Immature natural killer cell (primary cell): ENCODE results near the gene SLC6A1. TPM values are rescaled to one million over a fixed set of nuclear protein-coding genes. Genes with fewer than 3 reads are reported as not detected.

ENCODE experiments used
- DNase-seq, 3 donors: peaks; one replicate each; pipeline ENCODE4 v3.0.0; 2022; ENCODE audit warnings: mixed read lengths in 1 of 3
- H3K27ac Mint-ChIP-seq, 6 donors: one replicate each; pipeline ENCODE4 v1.8.0; 2020; ENCODE audit warnings: mixed read lengths in 6 of 6, mild to moderate bottlenecking in 5 of 6, inconsistent platforms in 4 of 6, moderate library complexity in 3 of 6
- H3K27me3 Mint-ChIP-seq, 3 donors: one replicate each; pipeline ENCODE4 v1.8.0; 2020 to 2021; ENCODE audit warnings: low read depth in 3 of 3, mild to moderate bottlenecking in 3 of 3, mixed read lengths in 3 of 3, moderate library complexity in 3 of 3, inconsistent platforms in 1 of 3
- H3K36me3 Mint-ChIP-seq, 3 donors: one replicate each; pipeline ENCODE4 v1.8.0; 2020; ENCODE audit warnings: mixed read lengths in 3 of 3, inconsistent platforms in 2 of 3, mild to moderate bottlenecking in 2 of 3
- H3K4me1 Mint-ChIP-seq, 2 donors: one replicate each; pipeline ENCODE4 v1.8.0; 2020; ENCODE audit warnings: inconsistent platforms in 2 of 2, mild to moderate bottlenecking in 2 of 2, mixed read lengths in 2 of 2, moderate library complexity in 1 of 2
- H3K4me3 Mint-ChIP-seq, 5 donors: one replicate each; pipeline ENCODE4 v1.8.0; 2020; ENCODE audit warnings: mild to moderate bottlenecking in 5 of 5, mixed read lengths in 5 of 5, inconsistent platforms in 3 of 5, moderate library complexity in 3 of 5
- H3K9me3 Mint-ChIP-seq, 6 donors: one replicate each; pipeline ENCODE4 v1.8.0; 2020; ENCODE audit warnings: mild to moderate bottlenecking in 6 of 6, mixed read lengths in 6 of 6, inconsistent platforms in 4 of 6, moderate library complexity in 3 of 6
- polyA plus RNA-seq, 3 donors: library from polyadenylated mRNA; unstranded; fragments of 300-500 nt; fragmentation: Illumina TruSeq; gene quantifications; one replicate each; pipeline ENCODE4 v1.2.3, GENCODE V29; 2021

Gene SLC6A1
- polyA plus RNA-seq, 3 donors from 2014 or later: not detected

DNA sequence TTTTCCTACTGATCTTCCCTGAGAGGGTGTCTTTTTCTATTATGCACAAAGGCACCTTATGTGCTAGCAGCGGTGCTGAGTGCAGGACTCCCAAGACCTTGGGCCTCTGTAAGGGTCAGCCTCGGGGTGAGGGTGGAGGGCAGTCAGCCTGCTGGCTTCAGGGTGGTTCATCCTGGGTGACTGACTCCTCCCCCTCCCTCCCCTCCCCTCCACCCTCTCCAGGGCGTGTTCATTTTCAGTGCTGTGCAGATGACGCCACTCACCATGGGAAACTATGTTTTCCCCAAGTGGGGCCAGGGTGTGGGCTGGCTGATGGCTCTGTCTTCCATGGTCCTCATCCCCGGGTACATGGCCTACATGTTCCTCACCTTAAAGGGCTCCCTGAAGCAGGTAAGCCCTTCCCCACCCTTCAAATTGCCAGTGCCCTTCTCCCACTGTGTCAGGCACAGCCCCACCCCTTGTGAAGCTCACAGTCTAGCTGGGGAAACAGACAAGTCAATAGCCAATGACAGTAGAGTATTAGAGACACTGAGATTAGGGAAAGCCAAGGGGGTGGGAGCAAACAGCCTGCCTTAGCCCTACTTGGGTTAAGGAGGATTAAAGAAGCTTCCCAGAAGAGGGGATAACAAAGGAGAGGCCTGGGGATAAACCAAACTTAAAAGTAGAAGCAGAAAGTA is 41.9 kb downstream of the SLC6A1 start:
- Mint-ChIP-seq H3K36me3 (no peaks in the 10 kb centered on the region), H3K4me1 (no peaks in the 10 kb centered on the region), H3K27ac (no peak overlapping the region), H3K4me3 (no peak overlapping the region), H3K9me3 (no peaks in the 10 kb centered on the region), H3K27me3 (peaks cover 0 to 17% (median 5%) of the 10 kb centered on the region in 3 donors)
- DNase-seq: no peak

DNA sequence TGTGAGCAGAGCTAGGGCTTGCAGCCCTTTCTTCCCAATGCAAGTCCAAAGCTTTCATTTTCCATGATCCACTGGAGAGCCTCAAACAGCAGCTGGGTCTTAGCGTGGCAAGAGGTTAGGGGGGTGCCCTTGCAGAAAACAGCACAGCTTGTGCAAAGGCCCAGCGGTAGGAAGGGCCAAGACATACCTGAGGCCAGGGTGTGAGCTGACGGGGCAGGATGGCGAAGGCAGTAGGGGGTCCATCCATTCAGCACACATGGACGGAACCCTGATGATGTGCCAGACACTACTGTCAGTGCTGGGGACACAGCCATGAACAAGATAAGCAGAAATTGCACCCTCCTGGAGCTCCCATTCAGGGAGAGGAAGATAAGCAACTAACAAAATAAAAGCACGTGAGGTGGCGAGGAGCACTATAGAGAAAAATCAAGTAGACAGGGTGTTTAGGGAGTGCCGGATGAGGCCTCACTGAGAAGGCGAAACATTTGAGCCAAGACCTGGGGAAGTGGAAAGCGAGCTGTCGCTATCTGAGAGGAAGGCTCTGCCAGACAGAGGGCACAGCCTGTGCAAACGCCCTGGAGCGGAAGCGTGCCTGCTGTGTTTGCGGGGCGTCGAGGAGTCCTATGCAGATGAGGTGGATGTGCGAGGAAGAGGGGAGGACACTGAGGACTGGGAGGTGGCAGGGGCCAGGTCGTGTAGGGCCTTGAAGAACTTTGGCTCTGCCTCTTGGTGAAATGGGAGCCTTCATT is 43.4 kb downstream of the SLC6A1 start:
- Mint-ChIP-seq H3K4me1 (no peaks in the 10 kb centered on the region), H3K4me3 (no peak overlapping the region), H3K36me3 (no peaks in the 10 kb centered on the region)

DNA sequence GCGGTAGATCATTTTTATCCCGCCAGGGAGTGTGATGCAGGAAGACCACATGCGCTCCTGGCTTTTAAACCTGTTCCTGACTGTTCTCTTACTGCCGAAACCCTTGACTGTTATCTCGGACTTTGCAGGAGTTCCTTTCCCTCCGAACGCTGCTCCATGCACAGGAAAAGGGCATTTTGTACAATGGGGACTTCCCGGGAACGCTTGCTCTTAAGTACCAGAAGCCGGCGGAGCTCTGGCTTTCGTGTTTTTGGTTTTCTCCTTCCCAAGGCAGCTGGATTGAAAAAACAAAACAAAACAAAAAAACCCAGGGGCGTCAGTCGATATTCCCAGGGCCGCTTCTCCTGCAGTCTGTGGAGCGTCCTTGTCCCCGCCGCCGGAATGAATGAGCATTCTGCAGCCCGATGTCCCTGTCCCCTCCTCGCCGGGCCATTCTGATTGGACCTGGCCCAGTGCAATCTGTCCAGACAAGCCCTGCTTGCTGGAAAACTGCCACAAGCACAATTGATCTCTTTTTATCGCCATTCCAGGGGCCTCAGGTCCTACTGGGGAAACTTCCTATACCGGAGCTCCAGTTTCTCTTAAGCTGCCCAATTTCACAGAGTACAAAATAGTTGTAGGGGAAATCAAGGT is 44.8 kb downstream of the SLC6A1 start:
- no peaks in the 10 kb centered on the region for H3K4me1 Mint-ChIP-seq
- H3K27me3 Mint-ChIP-seq: peaks cover 0 to 18% (median 5%) of the 10 kb centered on the region in 3 donors
- no peak overlapping the region for H3K4me3 Mint-ChIP-seq
- DNase-seq: no peak
- peaks cover 0 to 1% (median 0%) of the 10 kb centered on the region in 6 donors for H3K9me3 Mint-ChIP-seq
- H3K36me3 Mint-ChIP-seq: no peaks in the 10 kb centered on the region
- H3K27ac Mint-ChIP-seq: no peak overlapping the region

More for the DNA sequence above, 43.4 kb downstream of the SLC6A1 start:
- Mint-ChIP-seq H3K27ac (no peak overlapping the region), H3K27me3 (peaks cover 0 to 18% (median 5%) of the 10 kb centered on the region in 3 donors), H3K9me3 (peaks cover 0 to 1% (median 0%) of the 10 kb centered on the region in 6 donors)
- DNase-seq: no peak

DNA sequence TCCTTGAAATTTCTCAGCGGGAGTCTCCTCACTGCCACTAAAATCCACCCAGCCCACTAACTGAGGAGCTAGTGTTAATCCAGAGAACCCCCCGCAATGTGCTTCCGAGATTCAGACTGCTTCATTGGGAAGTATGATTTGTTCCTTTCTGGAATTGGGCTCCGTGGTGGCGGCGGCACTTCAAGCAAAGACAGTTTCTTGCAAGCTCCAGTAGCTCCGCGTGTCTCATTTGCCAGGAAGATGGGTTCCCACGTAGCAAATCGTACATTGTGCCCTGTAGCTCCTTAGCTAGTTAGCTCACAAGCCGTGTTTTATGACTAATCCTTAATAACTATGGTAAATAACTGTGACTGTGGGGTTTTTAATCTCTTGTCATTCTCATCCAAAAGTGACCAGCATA is 45.4 kb downstream of the SLC6A1 start:
- H3K4me3 Mint-ChIP-seq: no peak overlapping the region
- peaks cover 0 to 18% (median 6%) of the 10 kb centered on the region in 3 donors for H3K27me3 Mint-ChIP-seq
- DNase-seq: no peak
- H3K4me1 Mint-ChIP-seq: no peaks in the 10 kb centered on the region
- H3K9me3 Mint-ChIP-seq: peaks cover 0 to 1% (median 0%) of the 10 kb centered on the region in 6 donors
- no peak overlapping the region for H3K27ac Mint-ChIP-seq
- H3K36me3 Mint-ChIP-seq: no peaks in the 10 kb centered on the region

DNA sequence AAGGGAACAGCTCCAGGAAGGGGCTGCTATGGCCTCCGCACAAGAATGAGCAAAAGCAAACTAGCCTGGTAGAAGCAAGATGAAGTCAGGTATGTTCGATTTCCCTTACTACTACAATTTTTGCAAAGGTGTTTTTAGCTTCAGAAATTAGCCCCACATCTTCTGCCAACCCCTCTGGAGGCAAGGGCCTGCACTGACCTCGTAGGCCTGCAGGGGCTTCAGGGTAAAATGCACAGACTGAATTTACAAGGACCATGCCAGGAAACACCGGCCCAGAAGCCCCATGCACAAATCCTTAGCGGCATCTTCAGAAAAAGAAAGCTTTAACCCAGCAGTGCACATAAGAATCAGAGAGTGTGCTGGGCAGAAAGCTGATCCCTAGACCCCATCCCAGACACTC is 53.0 kb downstream of the SLC6A1 start:
- H3K4me1 Mint-ChIP-seq: no peaks in the 10 kb centered on the region
- no peaks in the 10 kb centered on the region for H3K9me3 Mint-ChIP-seq
- no peak for DNase-seq
- H3K27ac Mint-ChIP-seq: no peak overlapping the region
- peaks cover 0 to 3% (median 1%) of the 10 kb centered on the region in 3 donors for H3K27me3 Mint-ChIP-seq
- no peak overlapping the region for H3K4me3 Mint-ChIP-seq
- H3K36me3 Mint-ChIP-seq: no peaks in the 10 kb centered on the region

DNA sequence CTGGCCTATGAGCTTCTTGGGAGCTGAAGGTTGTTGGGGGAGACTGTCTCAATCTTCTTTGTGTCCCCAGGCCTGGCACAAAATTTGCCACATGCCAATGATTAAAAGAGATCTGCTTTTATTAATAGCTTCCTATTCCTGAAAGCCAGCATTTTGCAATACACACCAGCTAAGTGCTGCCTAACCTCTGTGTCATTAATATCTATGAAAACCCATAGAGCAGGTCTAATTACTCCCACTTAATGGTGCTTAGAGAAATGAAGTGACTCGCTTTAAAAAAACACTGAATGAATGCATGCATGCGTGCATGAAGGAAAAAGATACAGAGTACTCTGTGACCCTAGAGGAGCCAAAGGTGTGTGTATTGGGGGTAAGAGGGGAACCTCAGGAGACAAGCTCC is 55.0 kb downstream of the SLC6A1 start:
- Mint-ChIP-seq H3K9me3 (no peaks in the 10 kb centered on the region), H3K27me3 (peaks cover 1 to 4% (median 3%) of the 10 kb centered on the region in 3 donors), H3K4me1 (no peaks in the 10 kb centered on the region), H3K27ac (no peak overlapping the region), H3K36me3 (no peaks in the 10 kb centered on the region), H3K4me3 (no peak overlapping the region)
- DNase-seq: no peak

DNA sequence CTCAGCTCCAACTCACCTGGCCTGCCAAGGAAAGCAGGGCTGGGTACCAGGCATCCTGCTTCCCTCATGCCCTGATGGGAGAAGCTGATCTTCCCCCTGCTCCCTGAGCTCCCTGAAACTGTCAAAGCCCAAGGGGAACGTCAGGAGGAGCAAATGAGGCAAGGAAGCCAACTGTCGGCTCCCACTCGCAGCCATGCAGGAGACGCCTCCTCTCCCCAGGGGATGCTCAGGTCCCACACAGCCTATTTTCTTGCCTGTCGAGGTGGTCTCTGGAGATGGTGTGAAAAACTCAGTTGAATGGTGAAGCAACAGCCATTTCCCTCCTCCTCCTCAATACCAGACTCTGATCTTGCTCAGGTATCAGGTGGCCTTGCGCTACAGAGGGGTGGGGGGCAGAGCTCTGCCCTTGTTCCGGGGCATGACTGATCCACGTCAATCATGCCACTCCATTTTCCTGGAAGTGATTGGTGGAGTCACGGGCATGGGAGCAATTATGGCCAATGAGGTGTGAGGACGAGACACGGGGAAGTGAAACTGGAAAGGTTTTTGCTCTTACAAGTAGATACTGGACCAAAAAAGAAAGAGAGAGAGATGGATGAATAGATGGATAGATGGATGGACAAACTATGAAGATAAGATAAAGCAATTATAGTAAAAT is 58.2 kb downstream of the SLC6A1 start:
- no peak for DNase-seq
- Mint-ChIP-seq H3K9me3 (no peaks in the 10 kb centered on the region), H3K27ac (no peak overlapping the region), H3K4me1 (no peaks in the 10 kb centered on the region), H3K4me3 (no peak overlapping the region), H3K36me3 (no peaks in the 10 kb centered on the region), H3K27me3 (peaks cover 0 to 8% (median 2%) of the 10 kb centered on the region in 3 donors)

DNA sequence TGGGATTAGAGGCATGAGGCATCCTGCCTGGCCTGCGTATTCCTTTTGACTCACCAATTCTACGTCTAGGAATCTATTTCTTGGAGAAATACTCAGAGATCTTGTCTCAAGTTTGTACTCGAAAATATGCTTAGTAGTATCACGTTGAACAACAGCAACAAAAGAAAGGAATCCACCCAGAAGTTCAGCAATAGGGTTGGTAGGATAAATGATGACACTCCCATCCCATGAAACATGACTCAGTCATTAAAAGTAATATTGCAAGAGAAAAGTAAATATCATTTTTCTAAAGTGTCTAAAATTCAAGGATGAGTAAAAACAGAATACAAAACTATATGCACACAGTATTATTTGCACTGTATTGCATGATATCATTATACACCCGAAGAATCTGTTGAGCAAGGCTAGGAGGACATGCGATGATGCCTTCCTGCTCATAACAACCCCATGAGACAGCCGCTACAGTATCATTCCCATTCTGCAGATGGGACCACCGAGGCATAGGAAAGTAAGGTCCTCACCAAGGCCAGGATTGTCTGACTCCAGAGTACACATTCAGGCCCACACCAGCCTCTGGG is 61.5 kb downstream of the SLC6A1 start:
- Mint-ChIP-seq H3K36me3 (no peaks in the 10 kb centered on the region), H3K4me3 (no peak overlapping the region), H3K27ac (no peak overlapping the region), H3K4me1 (no peaks in the 10 kb centered on the region), H3K9me3 (no peaks in the 10 kb centered on the region), H3K27me3 (peaks cover 2 to 14% (median 6%) of the 10 kb centered on the region in 3 donors)
- no peak for DNase-seq

DNA sequence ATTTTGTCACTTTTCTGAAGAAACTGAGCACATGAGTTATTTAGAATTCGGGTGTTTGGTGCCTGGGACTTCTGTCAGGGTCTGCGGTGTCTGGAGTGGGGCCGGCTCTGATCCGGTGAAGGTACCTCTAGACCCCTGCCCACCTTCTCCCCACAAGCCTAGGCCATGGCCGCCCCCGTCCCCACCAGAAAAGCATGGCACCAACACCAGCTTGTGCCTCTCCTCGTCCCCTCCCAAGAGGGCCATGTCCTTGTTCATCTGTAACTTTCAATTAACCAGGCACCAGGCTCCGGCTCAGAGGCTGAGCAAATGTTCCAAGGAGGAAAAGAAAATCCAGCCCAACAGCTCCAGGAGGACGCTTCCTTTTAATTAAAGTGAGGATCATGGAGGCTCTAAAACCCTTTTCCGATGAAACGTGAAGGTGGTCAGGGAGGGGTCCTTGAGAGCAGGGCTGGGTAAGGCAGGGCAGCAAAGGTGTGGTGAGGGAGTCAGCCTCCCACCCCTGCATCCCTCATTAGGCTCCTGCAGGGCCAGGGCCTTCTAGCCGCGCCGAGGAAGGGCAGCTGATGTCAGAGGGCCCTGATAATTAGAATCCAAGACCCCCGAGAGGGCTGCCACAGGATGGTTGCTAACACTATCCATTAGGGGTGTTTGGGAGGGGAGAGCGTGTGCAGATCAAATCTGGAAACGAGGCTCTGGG is 62.3 kb downstream of the SLC6A1 start:
- H3K4me1 Mint-ChIP-seq: no peaks in the 10 kb centered on the region
- DNase-seq: no peak
- H3K27ac Mint-ChIP-seq: no peak overlapping the region
- no peaks in the 10 kb centered on the region for H3K36me3 Mint-ChIP-seq
- H3K27me3 Mint-ChIP-seq: peaks cover 2 to 14% (median 8%) of the 10 kb centered on the region in 3 donors
- H3K4me3 Mint-ChIP-seq: no peak overlapping the region
- H3K9me3 Mint-ChIP-seq: no peaks in the 10 kb centered on the region

DNA sequence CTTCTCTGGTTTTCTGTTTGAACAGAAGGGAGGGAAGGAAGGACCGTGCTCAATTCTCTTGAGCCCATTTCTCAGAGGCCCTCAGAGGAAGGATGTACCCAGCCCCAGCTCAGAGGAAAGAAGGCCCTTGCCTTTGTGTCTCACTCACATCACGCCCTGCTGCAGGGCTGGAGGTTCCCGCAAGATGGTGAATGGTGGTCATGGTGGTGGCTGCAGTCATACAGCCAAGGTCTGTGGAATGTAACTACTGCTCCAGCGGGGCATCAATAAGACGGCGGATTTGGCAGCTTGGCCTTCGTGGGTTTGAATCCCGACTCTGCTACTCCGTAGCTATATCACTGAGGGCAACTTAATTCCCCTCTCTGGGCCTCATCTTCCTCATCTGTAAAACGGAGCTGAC is 62.9 kb downstream of the SLC6A1 start:
- Mint-ChIP-seq H3K27ac (no peak overlapping the region), H3K36me3 (no peaks in the 10 kb centered on the region), H3K4me1 (peaks cover 0 to 2% of the 10 kb centered on the region in 2 donors), H3K27me3 (peaks cover 2 to 18% (median 10%) of the 10 kb centered on the region in 3 donors), H3K4me3 (no peak overlapping the region), H3K9me3 (no peaks in the 10 kb centered on the region)
- DNase-seq: no peak

DNA sequence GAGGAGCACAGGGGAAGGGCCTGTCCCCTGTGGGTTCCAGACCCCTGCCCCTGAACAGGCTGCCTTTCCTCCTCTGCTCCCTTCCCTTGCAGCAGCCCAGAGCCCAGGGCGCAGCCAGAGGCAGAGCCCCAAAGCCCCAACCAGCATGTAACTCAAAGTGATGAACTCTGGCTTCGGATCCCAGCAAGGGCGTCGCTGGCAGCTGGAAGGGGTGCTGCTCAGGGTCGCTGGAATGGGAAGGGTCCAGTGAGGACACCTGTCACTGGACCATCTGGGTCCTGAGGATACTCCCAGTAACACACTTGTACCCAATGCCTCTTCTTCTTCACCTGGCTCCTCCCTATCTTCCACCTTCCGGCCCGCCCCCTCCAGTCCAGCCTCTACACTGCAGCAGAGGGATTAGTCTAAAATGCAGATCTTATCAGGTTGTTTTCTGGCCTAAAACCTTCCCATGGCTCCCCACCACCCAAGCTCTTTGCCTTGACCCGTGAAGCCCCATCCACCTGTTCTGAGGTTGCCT is 64.0 kb downstream of the SLC6A1 start:
- DNase-seq: no peak
- no peak overlapping the region for H3K4me3 Mint-ChIP-seq
- no peak overlapping the region for H3K27ac Mint-ChIP-seq
- H3K4me1 Mint-ChIP-seq: peaks cover 0 to 2% of the 10 kb centered on the region in 2 donors
- peaks cover 2 to 14% (median 10%) of the 10 kb centered on the region in 3 donors for H3K27me3 Mint-ChIP-seq
- no peaks in the 10 kb centered on the region for H3K36me3 Mint-ChIP-seq
- no peaks in the 10 kb centered on the region for H3K9me3 Mint-ChIP-seq

DNA sequence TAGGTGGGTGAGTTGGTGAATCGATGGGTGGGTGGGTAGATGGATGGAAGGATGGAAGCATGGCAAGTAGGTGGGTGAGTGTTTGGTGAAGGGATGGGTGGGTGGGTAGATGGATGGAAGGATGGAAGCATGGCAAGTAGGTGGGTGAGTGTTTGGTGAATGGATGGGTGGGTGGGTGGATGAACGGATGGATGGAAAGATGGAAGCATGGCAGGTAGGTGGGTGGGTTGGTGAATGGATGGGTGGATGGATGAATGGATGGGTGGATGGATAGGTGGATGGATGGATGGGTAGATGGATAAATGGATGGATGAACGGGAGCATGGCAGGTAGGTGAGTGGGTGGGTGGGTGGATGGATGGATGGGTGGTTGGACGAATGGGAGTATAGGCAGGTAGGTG is 65.1 kb downstream of the SLC6A1 start:
- Mint-ChIP-seq H3K27ac (no peak overlapping the region), H3K27me3 (peaks cover 5 to 16% (median 10%) of the 10 kb centered on the region in 3 donors), H3K4me1 (peaks cover 0 to 2% of the 10 kb centered on the region in 2 donors), H3K4me3 (no peak overlapping the region), H3K36me3 (no peaks in the 10 kb centered on the region), H3K9me3 (no peaks in the 10 kb centered on the region)
- DNase-seq: no peak
